Skeletal muscle satellite cell (primary cell): Measurements from ENCODE around the gene PTDSS2.

ENCODE experiments used
- H3K27me3 ChIP-seq: 2 replicates; pipeline ENCODE4 v1.7.0; 2013; ENCODE audit warnings: low read length; ENCODE audit not compliant: control insufficient read depth, insufficient read depth
- H3K36me3 ChIP-seq: 2 replicates; pipeline ENCODE4 v1.7.0; 2013; ENCODE audit warnings: mild to moderate bottlenecking, control low read depth, low read length; ENCODE audit not compliant: insufficient read depth
- H3K4me1 ChIP-seq: 2 replicates; pipeline ENCODE4 v1.7.0; 2013; ENCODE audit warnings: low read length; ENCODE audit not compliant: control insufficient read depth, insufficient read depth
- H3K4me2 ChIP-seq: 2 replicates; pipeline ENCODE4 v1.7.0; 2013; ENCODE audit warnings: mild to moderate bottlenecking, low read length
- H3K4me3 ChIP-seq: 2 replicates; pipeline ENCODE4 v1.7.0; 2013; ENCODE audit warnings: low read length
- H3K9ac ChIP-seq: 2 replicates; pipeline ENCODE4 v1.7.0; 2013; ENCODE audit warnings: mild to moderate bottlenecking, low read depth, low read length, moderate library complexity
- H3K9me3 ChIP-seq: replicated peaks from 2 replicates; pipeline ENCODE4 v1.7.0; 2013; ENCODE audit warnings: mild to moderate bottlenecking, control low read depth, low read length

Gene PTDSS2

DNA sequence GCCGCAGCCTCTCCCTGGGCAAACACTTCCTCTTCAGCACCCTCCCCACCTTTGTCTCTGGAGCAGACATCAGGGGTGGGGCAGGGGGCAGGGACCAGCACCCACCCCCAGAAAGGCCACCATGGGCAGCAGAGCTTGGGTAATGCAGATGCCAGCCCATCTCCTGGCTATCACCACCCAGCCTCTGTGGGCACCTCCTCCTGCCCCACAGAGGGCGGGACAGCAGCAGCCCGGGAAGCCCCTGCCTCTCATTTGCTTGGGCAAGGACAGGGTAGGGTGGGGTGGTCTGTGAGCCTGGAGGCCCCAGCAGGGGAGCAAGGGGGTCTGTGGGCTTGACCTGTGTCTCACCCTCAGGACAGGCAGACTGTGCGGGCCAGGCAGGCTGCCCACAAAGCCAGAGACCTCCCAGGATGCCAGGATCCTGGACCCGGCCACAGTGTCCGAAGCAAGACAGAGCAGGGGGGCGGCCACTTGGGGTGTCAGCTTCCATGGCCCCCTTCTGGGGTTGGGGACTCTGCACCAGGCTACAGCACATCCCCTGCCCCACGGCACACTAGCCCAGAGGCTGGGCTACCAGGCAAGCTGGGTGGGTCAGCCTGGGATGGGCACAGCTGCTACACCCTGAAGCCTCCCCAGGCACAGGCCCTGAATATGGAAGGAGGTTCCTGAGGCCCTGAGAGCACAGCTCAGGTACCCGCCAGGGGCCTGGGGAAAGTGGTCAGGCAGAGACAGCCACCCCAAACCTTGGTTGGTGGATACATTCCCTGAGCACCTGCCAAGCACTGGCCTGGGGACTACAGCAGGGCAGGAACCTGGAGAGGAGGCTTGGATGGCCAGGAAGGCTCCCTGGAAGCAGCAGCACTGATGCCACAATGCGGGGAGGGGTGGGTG lies 52.5 kb downstream of the PTDSS2 start:
- H3K27me3 ChIP-seq = no peaks in the 10 kb centered on the region
- peaks cover 35% of the 10 kb centered on the region for H3K4me1 ChIP-seq
- peak overlapping the region; percentile 31 for H3K9ac ChIP-seq
- H3K4me2 ChIP-seq = peak overlapping the region; percentile 96
- peak overlapping the region; percentile 31 for H3K4me3 ChIP-seq
- no peaks in the 10 kb centered on the region for H3K9me3 ChIP-seq
- peaks cover 48% of the 10 kb centered on the region for H3K36me3 ChIP-seq

DNA sequence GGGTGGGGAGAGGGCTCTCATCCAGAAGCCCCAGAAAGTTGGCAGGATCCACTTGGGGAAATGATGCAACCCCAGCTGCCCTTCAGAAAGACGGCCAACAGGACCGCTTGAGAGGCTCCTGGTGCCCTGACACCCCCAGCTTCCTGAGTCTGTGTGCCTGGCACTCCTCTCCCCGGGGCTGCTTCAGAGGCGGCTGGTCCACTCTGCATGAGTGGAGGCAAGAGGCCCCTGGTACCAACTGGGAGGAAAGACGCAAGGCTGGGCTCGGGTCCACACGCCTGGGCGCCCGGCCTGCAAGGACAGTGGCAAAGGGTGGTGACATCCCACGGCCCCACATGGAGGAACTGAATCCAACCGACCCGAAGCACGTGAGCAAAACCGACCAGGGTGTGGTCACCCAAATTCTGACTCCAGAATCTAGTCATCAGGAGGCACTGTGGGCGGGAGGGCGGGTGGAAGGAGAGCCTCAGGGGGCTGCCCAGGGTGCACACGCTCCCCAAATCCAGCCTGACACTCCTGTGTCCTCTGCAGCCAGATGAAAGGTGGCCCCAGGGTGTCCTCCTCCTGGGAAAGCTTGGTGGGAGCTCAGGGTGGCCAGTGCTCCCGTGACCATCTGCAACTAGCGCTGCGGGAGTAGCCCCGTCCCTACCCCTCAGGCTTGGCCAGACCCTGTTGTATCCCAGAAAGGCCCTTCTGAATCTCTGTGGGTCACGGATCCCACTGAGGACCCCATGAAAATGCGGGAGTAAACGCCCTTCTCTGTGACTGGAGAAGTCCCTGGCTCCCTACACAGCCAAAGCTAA lies 53.3 kb downstream of the PTDSS2 start:
- Histone ChIP-seq H3K4me1 (peaks cover 39% of the 10 kb centered on the region), H3K9me3 (no peaks in the 10 kb centered on the region), H3K4me2 (peak overlapping the region; percentile 96), H3K27me3 (no peaks in the 10 kb centered on the region), H3K36me3 (peaks cover 40% of the 10 kb centered on the region), H3K9ac (peak overlapping the region; percentile 99), H3K4me3 (peak overlapping the region; percentile 88)

DNA sequence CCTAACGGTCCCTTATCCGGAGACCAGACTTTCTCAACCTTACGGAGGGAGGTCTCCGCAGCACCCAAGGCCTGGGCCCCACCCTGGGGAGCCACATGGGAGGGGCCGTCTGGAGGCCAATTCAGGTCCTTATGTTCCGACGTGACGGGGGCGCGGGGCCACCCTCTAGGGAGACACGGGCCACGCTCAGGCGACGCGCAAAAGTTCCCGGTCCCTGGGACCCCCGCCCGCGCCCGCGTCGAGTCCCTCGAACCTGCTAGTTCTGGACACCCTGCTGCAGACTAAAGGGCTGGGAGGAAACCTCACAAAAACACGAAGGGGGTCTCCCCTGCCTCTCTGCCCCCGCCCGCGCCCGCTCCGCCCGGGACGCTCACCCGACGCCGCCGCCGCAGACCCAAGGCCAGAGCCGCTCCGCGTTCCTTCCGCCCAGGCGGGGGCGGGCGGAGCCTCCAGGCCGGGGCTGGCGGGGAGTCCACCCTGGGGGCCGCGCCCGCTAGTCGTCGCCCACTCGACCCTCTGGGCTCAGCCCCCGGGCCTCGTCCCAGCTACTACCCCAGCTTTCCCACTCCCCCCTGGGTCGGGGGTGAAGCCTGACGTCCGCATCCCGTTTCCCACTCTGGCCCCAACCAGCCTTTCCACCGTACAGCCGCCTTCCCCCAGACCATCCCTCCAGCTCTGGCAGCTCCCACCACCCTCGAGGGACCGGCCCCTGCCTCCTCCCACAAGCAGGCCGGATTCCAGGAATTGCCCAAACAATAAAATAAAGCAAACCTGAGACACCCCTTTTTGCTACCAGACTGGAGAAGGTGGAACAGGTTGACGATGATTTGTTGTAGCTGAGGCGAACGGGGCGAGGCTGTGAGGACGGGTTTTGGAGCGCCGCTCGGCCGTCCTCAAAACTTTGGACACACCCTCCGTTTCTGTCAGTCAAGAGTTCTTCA lies 54.2 kb downstream of the PTDSS2 start:
- Histone ChIP-seq H3K9ac (peak overlapping the region; percentile 99), H3K4me3 (peak overlapping the region; percentile 88)

DNA sequence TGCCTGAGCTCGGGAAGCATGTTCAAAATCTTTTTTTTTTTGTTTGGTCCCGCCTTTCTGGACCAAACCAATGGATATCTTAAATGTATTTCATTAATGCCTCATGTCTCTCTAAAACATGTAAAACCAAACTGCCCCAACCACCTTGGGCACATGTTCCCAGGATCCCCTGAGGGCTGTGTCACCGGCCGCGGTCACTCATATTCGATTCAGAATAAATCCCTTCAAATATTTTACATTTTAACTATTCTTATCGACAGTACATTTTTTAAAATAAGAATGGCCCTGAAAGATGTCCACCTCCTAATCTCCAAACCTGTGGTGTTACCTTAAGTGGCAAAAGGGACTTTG lies 54.9 kb downstream of the PTDSS2 start:
- Histone ChIP-seq H3K4me3 (peak overlapping the region; percentile 88), H3K4me2 (peak overlapping the region; percentile 96), H3K27me3 (no peaks in the 10 kb centered on the region), H3K4me1 (peaks cover 39% of the 10 kb centered on the region), H3K9me3 (no peaks in the 10 kb centered on the region), H3K36me3 (peaks cover 31% of the 10 kb centered on the region), H3K9ac (peak overlapping the region; percentile 99)

More for the DNA sequence above, 54.2 kb downstream of the PTDSS2 start:
- Histone ChIP-seq H3K4me1 (peaks cover 39% of the 10 kb centered on the region), H3K9me3 (no peaks in the 10 kb centered on the region), H3K36me3 (peaks cover 34% of the 10 kb centered on the region), H3K4me2 (peak overlapping the region; percentile 96), H3K27me3 (no peaks in the 10 kb centered on the region)

DNA sequence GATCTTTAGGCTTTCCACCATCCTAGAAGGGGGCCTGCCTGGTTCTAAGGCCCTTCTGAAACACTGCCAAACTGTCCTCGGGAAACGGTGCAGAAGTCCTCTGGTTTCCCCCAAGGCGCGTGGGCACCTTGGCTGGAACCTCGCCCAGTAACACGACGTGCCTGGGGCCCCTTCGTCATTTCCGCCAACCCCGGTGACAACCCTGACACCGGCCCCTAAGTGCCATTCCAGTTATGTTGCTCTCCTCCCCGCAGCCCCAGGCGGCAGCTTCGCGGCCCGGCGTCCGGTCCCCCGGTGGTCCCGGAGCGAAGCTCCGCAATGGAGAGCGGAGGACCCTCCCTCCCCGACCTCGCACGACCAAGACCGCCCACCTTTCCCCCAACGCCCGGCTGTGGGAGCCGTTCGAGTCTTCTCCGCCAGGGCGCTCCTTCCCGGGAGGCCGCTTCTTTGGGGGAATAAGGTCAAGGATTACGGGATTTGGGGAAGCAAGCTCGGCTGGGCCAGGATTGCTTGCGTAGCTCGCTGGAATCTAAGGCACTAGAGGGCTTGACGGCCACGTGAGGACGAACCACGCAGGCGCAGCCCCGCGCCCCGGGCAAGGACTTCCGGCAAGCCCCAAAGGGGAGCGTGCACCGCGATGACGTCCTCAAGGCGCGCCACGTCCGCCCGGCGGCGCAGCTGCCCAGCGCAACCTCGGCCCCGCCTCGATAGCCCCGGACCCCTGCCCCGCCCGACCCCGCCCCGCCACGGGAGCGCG lies 56.3 kb downstream of the PTDSS2 start:
- Histone ChIP-seq H3K4me2 (peak overlapping the region; percentile 96), H3K36me3 (peaks cover 22% of the 10 kb centered on the region), H3K4me1 (peaks cover 39% of the 10 kb centered on the region), H3K4me3 (peak overlapping the region; percentile 88), H3K9ac (peak overlapping the region; percentile 99), H3K9me3 (no peaks in the 10 kb centered on the region), H3K27me3 (no peaks in the 10 kb centered on the region)

DNA sequence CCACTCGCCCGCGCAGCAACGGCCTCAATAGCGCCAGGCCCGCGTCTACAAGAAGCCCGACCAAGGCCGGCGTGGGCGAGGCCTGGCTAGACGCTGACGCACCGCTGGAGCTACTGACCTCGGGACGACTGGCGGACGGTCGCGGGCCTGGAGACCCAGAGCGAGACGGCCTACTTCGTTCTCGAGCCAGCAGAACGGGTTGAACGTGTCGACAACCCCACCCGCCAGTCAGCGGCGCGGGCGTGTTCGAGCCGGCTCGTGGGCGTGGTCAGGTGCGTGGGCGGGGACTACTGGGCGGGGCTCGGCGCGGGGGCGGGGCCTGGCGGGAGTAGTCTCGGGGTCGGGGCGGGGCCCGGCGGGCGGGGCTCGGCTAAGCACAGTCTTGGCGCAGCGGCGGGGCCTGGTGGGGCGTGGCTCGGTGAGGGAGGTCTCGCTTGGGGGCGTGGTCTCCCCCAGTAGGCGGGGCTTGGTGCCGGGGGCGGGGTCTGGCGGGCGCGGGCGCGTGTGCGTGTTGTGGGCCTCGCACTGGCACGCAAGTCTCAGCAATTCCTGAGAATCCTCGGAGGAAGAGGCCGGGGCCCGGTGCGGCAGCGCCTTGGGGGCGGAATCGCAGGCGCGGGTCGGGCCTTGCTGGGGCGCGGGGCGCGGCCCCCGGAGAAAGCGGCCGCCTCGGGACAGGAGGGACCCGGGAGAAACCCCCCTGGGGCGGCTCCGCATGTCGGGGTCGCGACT lies 57.1 kb downstream of the PTDSS2 start, which contains the start of gene RNH1:
TSS of gene RNH1 (minus strand) at position 248 of the 732 bp plus-strand sequence. CDS start 5,080 bp downstream, outside the sequence.
- Histone ChIP-seq H3K9me3 (no peaks in the 10 kb centered on the region), H3K4me1 (peaks cover 36% of the 10 kb centered on the region), H3K4me2 (peak within 1 kb of the TSS; percentile 99), H3K4me3 (peak within 1 kb of the TSS; percentile 90), H3K27me3 (no peaks in the 10 kb centered on the region), H3K9ac (peak within 1 kb of the TSS; percentile 99), H3K36me3 (peaks cover 17% of the 10 kb centered on the region)

DNA sequence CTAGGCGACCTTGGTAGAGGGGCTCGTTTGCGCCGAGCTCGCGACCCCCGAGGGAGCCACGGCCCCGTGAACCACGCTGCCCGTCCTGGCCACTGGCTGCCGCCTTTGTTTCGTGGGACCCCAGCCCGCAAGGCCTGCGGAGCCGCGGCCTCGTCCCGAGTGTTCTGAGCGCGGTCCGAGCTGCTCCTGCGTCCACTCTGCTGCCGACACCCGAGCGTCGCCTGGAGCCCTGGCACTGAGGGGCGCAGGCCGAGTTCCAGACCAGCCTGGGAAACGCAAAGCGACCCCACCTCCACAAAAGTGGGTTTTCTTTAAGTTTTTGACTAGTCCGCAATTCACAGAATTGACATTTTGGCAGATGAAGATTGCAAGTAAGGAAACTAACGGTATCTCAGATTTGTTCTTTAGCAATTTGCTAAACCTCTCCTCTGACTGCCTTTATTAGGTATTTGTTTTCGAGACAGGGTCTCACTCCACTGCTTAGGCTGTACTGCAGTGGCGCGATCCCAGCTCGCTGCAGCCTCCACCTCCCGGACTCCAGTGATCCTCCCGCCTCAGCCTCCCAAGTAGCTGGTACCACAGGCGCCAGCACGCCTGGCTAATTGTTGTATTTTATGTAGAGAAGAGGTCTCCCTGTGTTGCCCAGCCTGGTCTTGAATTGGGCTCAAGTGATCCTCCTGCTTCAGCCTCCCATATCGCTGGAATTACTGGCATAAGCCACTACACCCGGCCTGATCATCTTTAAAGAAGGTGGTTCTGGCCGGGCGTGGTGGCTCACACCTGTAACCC lies 57.8 kb downstream of the PTDSS2 start:
- no peaks in the 10 kb centered on the region for H3K9me3 ChIP-seq
- H3K4me3 ChIP-seq = peak overlapping the region; percentile 90
- peaks cover 22% of the 10 kb centered on the region for H3K36me3 ChIP-seq
- peaks cover 29% of the 10 kb centered on the region for H3K4me1 ChIP-seq
- H3K9ac ChIP-seq = peak overlapping the region; percentile 99
- peak overlapping the region; percentile 99 for H3K4me2 ChIP-seq
- no peaks in the 10 kb centered on the region for H3K27me3 ChIP-seq

DNA sequence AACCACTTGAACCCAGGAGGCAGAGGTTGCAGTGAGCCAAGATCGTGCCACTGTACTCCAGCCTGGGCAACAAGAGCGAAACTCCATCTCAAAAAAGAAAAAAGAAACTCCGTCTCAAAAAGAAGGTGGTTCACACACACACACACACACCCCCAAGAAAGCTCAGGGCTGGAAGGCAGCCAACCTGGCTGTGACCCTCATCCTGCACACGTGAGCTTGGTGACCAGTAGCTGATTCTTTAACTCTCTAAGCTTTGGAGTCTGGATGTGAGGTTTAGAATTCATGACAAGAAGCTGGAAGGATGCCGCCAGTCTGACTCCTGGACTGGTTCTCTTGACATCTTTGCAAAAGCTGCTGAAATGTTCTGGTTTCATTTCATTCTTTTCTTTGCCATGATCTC lies 58.9 kb downstream of the PTDSS2 start:
- H3K9me3 ChIP-seq = no peaks in the 10 kb centered on the region
- no peak overlapping the region for H3K4me2 ChIP-seq
- H3K4me3 ChIP-seq = no peak overlapping the region
- no peaks in the 10 kb centered on the region for H3K27me3 ChIP-seq
- H3K36me3 ChIP-seq = peaks cover 28% of the 10 kb centered on the region
- H3K9ac ChIP-seq = no peak overlapping the region
- H3K4me1 ChIP-seq = peaks cover 20% of the 10 kb centered on the region

DNA sequence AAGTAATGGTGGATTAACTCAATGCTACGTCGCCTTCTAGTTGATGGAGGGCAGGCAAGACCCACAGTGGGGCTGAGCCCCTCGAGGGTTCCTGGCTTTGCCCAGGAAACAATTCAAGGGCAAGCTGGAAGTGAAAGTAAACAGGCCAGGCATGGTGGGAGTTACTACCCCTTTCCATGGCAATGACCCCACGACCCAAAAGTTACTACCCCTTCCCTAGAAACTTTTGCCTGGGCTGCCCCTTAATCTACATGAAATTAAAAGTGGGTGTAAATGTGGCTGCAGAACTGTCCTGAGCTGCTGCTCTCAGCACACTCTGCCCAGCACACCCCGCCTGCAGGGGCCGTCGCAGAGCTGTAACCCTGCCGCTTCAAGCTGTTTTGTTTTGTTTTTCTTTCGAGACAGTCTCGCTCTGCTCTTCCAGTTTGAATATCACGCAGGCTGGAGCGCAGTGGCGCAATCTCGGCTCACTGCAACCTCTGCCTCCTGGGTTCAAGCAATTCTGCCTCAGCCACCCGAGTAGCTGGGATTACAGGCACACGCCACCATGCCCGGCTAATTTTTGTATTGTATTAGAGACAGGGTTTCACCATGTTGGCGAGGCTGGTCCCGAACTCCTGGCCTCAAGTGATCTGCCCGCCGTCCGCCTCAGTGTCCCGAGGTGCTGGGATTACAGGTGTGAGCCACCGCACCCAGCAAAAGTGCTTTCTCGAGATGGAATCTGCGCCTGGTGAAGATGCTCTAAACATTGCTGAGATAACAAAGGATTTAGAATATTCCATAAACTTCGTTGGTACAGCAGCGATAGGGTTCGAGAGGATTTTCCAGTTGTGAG lies 62.9 kb downstream of the PTDSS2 start:
- no peaks in the 10 kb centered on the region for H3K27me3 ChIP-seq

More for the DNA sequence above, 62.9 kb downstream of the PTDSS2 start:
- Histone ChIP-seq H3K4me3 (no peak overlapping the region), H3K9me3 (no peaks in the 10 kb centered on the region), H3K36me3 (peaks cover 33% of the 10 kb centered on the region), H3K9ac (no peak overlapping the region), H3K4me2 (no peak overlapping the region), H3K4me1 (peaks cover 2% of the 10 kb centered on the region)
